CD4-positive, alpha-beta T cell treated with Interleukin-6 at 100 ng/mL for 8 hours (primary cell): ENCODE data around the gene TM9SF4.

Experiments used
- DNase-seq: peaks from one replicate; pipeline ENCODE4 v3.0.0-alpha.2; 2020; ENCODE audit warnings: mixed read lengths, low spot score

Gene TM9SF4

DNA sequence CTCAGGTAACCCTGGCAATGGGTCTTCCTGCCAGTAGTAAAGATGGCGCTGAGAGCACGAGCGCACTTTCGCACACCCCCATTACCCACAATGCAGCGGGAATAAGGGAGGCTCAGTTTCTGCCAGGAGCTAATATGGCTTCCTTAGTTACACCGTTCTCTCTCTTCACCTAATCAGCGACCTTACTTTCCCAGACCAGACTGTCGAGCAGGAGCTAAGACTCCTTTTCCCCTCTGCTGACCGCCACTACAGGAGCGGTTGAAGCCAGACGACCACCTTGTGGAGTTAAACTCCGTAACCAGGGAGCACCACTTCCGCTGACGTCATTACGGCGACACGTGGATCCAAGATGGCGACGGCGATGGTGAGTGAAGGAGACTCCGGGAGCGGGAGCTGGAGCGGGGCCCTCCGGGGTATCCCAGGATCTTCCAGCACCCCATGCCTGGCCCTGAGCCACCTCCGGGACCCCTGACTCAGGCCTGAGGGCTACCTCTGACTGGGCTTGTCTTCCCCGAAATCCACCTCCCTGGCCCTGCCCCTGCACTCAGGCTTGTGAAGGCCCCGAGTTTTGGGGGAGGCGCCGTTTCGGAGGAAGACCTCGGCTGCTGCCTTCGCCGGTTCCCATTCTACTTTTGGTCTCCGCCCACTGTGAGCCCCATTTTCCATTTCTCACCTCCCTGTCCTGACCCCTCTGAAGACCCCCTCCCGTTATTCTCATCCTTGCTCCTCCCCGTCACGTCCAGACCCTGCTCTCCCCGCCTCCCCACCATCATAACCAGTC, at the start of gene TM9SF4:
TSS of gene TM9SF4 (plus strand) at position 323 of the 781 bp plus-strand sequence. CDS start at position 350, 27 bp downstream.
- peak; percentile 90 for DNase-seq

DNA sequence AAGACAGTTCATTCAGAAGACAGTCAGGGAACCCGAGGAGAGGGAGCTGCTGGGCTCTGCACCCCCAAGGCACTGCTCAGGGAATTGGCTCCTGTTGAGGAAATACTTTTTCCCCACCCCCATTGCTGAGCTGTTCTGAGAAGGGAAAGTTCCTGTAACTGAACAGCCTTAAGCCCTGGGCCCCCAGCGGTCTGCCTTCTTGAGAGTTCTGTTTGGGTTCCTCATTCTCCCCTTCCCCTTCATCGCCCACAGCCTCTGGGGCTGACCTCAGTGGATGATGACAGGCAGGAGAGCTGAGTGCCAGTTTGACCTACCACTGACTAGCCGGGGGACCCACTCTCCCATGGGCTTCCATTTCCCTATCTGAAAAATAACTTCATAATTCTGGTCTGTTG, 46.7 kb upstream of the TM9SF4 start:
- DNase-seq = no peak

GRCh38 chr20:32063695-32064094, 45.8 kb upstream of the TM9SF4 start:
- DNase-seq = no peak

DNA sequence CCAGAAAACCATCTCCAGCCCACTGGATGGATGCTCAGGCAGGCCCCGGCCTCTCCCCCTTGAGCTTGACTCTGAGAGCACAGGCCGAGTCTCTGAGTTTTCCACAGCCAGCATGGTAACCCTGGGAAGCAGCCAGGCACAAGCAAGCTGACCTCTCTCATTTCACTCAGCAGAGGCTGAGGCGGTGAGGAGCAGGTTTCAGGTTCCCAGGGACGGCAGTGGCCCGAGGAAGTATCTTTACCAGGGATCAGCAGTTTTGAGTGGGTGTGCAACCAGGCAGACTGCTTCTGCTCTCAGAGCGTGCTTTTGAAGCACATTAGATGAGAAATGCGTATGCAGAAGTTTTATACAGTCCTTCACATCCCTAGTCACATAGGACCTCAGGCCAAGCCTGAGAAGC, 44.8 kb upstream of the TM9SF4 start:
- DNase-seq = no peak

- DNase-seq = no peak
Observed at GRCh38 chr20:32067234-32067821, 42.2 kb upstream of the TM9SF4 start.

DNA sequence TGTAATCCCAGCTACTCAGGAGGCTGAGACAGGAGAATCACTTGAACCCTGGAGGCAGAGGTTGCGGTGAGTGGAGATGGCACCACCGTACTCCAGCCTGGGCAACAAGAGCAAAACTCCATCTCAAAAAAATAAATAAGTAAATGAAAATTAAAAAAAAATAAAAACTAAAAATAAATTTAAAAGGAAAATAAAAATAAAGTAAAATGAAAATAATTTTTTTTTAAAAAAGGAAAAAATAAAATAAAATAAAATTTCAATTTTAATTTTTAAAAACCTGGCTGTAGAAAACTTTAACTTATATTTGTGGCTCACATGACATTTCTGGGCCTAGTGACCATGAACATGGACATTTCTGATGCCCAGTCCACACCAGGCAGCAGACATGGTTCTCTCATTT, 41.3 kb upstream of the TM9SF4 start:
- no peak for DNase-seq

DNA sequence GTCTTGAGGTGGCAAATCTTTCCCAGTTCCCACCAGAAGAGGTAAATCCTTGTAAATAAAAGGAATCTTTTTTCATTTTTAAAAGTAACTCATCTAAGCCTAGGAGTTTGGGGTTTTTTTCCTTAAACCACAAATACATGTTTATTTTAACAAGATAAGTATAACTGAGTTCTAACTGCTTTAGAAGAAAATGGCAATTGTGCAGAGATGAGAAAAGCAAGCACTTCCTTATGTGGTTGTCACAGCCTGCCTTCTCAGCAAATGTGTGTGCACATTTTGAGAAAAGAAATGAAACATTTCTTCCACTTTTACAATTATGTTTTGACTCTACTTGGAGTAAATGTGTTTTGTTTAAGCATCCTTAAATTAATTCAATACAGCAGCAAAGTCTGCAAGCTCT, 39.8 kb upstream of the TM9SF4 start:
- DNase-seq = no peak

DNA sequence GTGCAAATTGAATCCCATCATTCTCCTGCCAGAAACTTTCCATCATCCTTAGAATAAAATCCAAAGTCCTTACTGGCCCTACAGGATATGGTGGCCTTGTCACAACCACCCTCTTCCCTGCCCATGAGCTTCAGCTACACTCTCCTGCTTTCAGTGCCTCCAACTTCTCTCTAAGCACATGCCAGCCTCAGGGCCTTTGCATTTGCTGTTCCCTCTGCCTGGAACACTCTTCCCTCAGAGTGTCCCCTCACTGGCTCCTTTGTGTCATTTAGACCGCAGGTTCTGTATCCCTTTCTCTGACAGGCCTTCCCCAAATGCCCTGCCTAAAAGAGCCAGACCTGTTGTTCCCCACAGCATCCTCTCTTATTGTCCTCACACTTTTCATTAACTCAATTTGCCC, 39.2 kb upstream of the TM9SF4 start:
- no peak for DNase-seq

- DNase-seq = no peak
Observed at GRCh38 chr20:32070690-32071213, 38.8 kb upstream of the TM9SF4 start.

- DNase-seq = no peak
Observed at GRCh38 chr20:32071395-32072167, 37.9 kb upstream of the TM9SF4 start.

- no peak for DNase-seq
Observed at GRCh38 chr20:32072168-32072750, 37.3 kb upstream of the TM9SF4 start.

DNA sequence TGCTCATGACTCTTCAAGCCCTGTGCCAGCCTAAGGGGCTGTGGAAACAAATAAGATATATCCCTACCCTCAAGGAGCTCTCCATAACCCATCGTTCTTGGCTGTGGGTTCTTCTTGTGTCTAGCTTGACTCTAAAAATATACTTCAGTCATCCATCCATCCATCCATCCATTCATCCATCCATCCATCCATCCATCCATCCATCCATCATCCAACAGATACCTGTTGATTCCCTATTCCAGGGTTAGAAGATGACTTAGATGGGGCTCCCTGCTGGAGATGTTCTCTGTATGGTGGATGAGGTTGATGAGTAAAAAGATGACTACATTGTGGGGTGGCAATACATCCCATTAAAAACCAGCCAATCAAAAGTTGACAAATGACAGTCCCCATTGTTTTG, 34.0 kb upstream of the TM9SF4 start:
- no peak for DNase-seq

- no peak for DNase-seq
Observed at GRCh38 chr20:32077190-32077589, 32.3 kb upstream of the TM9SF4 start.

GRCh38 chr20:32078322-32078721, 31.2 kb upstream of the TM9SF4 start:
- no peak for DNase-seq

DNA sequence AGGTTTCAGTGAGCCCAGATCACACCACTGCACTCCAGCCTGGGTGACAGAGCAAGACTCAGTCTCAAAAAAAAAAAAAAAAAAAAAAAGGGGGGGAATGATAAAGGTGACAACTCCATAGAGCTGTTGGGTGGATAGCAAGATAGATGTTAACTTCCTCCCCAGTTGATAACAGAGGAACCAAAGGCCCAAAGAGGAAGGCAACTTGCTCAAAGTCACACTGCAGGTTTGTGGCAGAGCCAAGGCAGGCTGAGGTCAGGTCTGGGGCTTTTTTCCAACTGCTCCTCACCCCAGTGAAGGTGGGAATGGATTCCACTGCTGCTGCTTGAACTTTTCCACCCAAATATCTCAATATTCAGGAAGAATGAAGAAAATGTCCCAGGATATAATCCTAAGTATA, 30.7 kb upstream of the TM9SF4 start:
- no peak for DNase-seq

GRCh38 chr20:32079655-32080109, 29.8 kb upstream of the TM9SF4 start:
- no peak for DNase-seq

- no peak for DNase-seq
Observed at GRCh38 chr20:32080783-32081182, 28.7 kb upstream of the TM9SF4 start.

DNA sequence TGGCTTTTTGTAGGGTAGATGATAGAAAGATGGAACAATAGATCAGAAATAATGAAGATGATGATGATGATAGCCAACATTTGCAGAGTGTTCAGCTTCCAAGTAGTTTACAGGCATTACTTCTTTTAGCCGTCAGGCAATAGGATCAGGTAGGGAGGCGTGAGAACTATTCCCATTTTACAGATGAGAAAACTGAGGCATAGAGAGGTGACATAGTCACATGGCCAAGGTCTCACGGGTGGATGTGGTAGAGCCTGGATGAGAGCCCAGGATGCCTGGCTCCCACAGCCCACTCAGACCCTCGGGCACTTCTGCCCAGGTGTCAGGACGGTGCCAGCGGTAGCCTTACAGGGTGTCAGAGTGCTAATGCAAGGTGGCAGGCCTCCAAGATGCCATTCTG, 26.0 kb upstream of the TM9SF4 start:
- DNase-seq = no peak

DNA sequence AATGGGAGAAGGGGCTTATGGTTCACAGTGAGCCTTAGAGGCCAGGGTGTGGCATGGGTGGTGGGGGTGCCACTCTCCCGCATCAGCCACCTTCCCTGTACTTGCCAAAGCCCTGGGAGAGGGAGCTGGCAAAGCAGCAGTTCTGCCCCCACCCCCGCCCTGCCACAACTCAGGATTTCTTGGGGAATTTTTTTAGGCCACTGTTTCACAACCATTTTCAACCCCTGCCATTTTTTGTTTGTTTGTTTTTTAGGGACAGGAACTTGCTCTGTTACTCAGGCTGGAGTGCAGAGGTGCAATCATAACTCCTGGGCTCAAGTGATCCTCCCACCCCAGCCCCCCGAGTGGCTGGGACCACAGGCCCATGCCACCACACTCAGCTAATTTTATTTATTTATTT, 22.4 kb upstream of the TM9SF4 start:
- DNase-seq = no peak

GRCh38 chr20:32088759-32089158, 20.8 kb upstream of the TM9SF4 start:
- no peak for DNase-seq

DNA sequence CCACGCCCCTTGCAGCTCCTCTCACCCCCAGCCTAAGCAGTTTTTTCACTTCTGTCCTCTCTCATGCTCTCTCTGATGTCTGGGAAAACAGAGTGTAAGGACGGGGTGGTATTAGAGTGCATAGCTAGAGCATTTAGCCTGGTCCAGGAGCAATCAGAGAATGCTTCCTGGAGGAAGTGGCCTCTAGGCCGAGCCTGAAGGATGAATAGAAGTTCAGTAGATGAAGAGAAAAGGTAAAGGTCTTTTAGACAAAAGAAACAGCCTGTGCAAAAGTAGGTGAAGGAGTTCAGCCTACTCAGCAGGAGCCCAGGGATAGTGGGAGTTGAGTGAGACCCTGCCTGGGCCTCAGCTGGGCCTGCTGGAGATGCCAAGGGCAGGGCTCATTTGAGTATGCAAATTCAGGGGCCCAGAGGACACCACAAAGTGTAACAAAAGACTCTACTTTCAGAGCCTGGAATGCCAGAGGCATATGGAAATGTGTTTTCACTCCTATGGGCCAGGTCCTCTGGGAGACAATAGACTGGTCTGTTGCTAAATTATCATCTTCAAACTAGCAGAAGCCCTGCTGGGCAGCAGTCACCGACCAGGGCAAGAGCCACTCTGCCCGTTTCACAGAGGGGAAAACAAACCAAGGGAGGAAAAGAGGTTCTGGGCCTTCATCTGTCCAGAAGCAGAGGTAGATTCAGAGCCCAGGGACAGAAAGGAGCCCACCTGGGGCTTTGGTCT, 19.7 kb upstream of the TM9SF4 start:
- no peak for DNase-seq

DNA sequence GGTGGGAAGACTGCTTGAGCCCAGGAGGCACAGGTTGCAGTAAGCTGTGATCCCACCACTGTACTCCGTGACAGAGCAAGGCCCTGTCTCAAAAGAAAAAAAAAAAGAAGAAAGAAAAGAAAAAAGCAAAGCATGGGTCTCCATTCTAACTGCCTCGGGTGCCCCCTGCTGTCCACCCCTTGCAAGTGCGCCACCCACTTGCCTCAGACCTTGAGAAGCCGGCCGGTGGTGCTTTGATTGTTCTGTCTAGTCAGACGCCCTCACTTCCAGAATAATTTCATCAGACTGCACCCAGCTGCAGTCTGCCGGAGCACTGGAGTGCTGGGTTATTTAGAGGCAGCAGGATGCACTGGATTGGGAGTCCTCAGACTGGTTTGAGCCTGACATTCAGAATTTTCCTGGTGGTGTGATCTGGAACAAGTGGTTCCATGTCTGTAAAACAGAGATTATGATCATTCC, 17.6 kb upstream of the TM9SF4 start:
- peak; percentile 66 for DNase-seq
